NB4 (cell line): ENCODE measurements around the gene ID2.
A peak's percentile ranks its signal among the peaks of the same experiment; 100 is the strongest.

Experiments used
- DNase-seq: peaks from one replicate; pipeline ENCODE4 v3.0.0; 2010; ENCODE audit warnings: low read depth
- H3K4me3 ChIP-seq: one replicate; pipeline ENCODE4 v1.5.1; 2011; ENCODE audit warnings: mild to moderate bottlenecking, low read depth, low read length, moderate library complexity
- CTCF ChIP-seq: IDR thresholded peaks from one replicate; pipeline ENCODE4 v1.5.1; 2012; ENCODE audit warnings: low read depth, low read length
- MAX ChIP-seq: IDR thresholded peaks from 2 replicates; pipeline ENCODE4 v1.6.1; 2011; ENCODE audit warnings: low read depth, low read length
- MYC ChIP-seq: IDR thresholded peaks from 2 replicates; pipeline ENCODE4 v1.6.1; 2011; ENCODE audit warnings: low read depth, low read length
- POLR2A ChIP-seq: IDR thresholded peaks from 2 replicates; pipeline ENCODE4 v1.6.1; 2011; ENCODE audit warnings: mild to moderate bottlenecking; ENCODE audit not compliant: insufficient read length; ENCODE audit errors: extremely low read depth

The ID2 gene

GRCh38 chr2:8641301-8641965 lies 40.4 kb upstream of the ID2 start:
- no peak for DNase-seq
- H3K4me3 ChIP-seq, result no peak overlapping the region
- TF ChIP-seq CTCF, result no peak
- no peak for TF ChIP-seq POLR2A
- TF ChIP-seq MYC, result no peak
- no peak for TF ChIP-seq MAX

GRCh38 chr2:8642366-8643068 lies 39.3 kb upstream of the ID2 start:
- H3K4me3 ChIP-seq, result no peak overlapping the region
- DNase-seq, result no peak
- TF ChIP-seq POLR2A (no peak), CTCF (no peak), MYC (no peak), MAX (no peak)

GRCh38 chr2:8643250-8643995 lies 38.4 kb upstream of the ID2 start:
- TF ChIP-seq MYC, result no peak
- TF ChIP-seq MAX, result no peak
- TF ChIP-seq CTCF, result no peak
- TF ChIP-seq POLR2A, result no peak
- no peak overlapping the region for H3K4me3 ChIP-seq
- DNase-seq, result no peak

- no peak for DNase-seq
- no peak for TF ChIP-seq CTCF
- TF ChIP-seq MYC, result no peak
- no peak overlapping the region for H3K4me3 ChIP-seq
Measured at GRCh38 chr2:8643996-8644356, 37.9 kb upstream of the ID2 start.

GRCh38 chr2:8644605-8645175 lies 37.2 kb upstream of the ID2 start:
- DNase-seq, result peak; percentile 96
- H3K4me3 ChIP-seq, result no peak overlapping the region
- TF ChIP-seq MAX (peak; percentile 31; the same call in 1 of the 2 replicates), CTCF (peak; percentile 12), MYC (peak; percentile 43; the same call in 1 of the 2 replicates), POLR2A (no peak)
